Chondrocyte (in vitro differentiated cells): ENCODE data around the gene MRPL49. TPM values are rescaled to one million over a fixed set of nuclear protein-coding genes. Genes with fewer than 3 reads are reported as not detected.

ENCODE experiments used
- DNase-seq: peaks from one replicate; pipeline ENCODE4 v3.0.0; 2021; ENCODE audit warnings: mixed read lengths, low spot score
- H3K27ac Mint-ChIP-seq: one replicate; pipeline ENCODE4 v1.8.0; 2021; ENCODE audit warnings: mild to moderate bottlenecking, moderate library complexity, mixed read lengths; ENCODE audit not compliant: unreplicated experiment
- H3K27me3 Mint-ChIP-seq: 2 replicates; pipeline ENCODE4 v1.8.0; 2021; ENCODE audit warnings: low read depth, mixed read lengths
- H3K36me3 Mint-ChIP-seq: 2 replicates; pipeline ENCODE4 v1.8.0; 2021; ENCODE audit warnings: low read depth, mixed read lengths
- H3K4me1 Mint-ChIP-seq: 2 replicates; pipeline ENCODE4 v1.8.0; 2021; ENCODE audit warnings: low read depth, mild to moderate bottlenecking, mixed read lengths
- H3K4me3 Mint-ChIP-seq: one replicate; pipeline ENCODE4 v1.8.0; 2021; ENCODE audit warnings: mild to moderate bottlenecking, moderate library complexity, mixed read lengths; ENCODE audit not compliant: unreplicated experiment
- H3K9me3 Mint-ChIP-seq: 2 replicates; pipeline ENCODE4 v1.8.0; 2021; ENCODE audit warnings: low read depth, mixed read lengths
- total RNA-seq: library from RNA; stranded (reverse); gene quantifications from 3 replicates; pipeline ENCODE4 v1.2.1, GENCODE V29; 2021
- TF ChIP-seq, protein P1 (sequence below): fragments of 200-600 bp; sonication (generic); IDR thresholded peaks from 2 replicates; pipeline ENCODE4 v1.5.0; 2021; ENCODE audit warnings: antibody characterized with exemption, mild to moderate bottlenecking, moderate library complexity

The MRPL49 gene
- total RNA-seq, 1 donor from 2014 or later, result 37.2 TPM

DNA sequence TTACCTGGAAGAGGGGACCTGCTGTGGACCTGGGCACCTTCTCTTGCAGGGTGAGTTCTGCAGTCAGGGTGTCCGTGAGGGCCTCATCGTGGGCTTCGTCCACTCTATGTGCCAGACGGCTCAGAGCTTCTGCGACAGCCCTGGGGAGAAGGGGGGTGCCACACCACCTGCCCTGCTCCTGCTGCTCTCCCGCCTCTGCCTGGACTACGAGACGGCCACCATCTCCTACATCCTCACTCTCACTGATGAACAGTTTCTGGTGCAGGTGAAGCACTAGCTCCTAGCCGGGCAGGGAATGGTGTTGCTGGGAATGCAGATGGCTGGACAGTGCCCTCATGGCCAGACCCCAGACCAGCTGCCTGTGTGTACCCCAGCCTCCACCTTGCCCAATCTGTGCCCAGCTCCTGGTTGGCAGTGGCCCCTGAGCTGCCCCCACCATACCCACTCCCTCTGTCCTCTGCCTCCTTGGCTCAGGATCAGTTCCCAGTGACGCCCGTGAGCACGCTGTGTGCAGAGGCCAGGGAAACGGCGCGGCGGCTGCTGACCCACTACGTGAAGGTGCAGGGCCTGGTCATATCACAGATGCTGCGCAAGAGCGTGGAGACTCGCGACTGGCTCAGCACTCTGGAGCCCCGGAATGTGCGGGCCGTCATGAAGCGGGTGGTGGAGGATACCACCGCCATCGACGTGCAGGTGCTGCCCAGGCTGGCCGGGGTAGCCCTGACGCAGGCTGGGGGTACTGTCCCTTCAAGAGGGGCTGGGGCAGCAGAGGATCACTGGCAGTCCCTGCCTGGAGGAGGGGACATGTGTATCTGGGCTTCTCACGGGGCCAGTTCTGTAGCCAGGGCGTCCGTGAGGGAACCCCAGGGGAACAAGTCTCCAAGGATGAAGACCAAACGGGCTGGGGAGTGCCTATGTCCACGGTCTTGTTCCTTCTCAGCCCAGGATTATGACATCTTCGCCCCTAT is 12.6 kb upstream of the MRPL49 start:
- Mint-ChIP-seq H3K4me3 (no peak overlapping the region), H3K27me3 (no peaks in the 10 kb centered on the region), H3K4me1 (peaks cover 26% of the 10 kb centered on the region), H3K27ac (peak overlapping the region; percentile 42), H3K9me3 (no peaks in the 10 kb centered on the region), H3K36me3 (peaks cover 3% of the 10 kb centered on the region)
- TF ChIP-seq, protein P1, sequence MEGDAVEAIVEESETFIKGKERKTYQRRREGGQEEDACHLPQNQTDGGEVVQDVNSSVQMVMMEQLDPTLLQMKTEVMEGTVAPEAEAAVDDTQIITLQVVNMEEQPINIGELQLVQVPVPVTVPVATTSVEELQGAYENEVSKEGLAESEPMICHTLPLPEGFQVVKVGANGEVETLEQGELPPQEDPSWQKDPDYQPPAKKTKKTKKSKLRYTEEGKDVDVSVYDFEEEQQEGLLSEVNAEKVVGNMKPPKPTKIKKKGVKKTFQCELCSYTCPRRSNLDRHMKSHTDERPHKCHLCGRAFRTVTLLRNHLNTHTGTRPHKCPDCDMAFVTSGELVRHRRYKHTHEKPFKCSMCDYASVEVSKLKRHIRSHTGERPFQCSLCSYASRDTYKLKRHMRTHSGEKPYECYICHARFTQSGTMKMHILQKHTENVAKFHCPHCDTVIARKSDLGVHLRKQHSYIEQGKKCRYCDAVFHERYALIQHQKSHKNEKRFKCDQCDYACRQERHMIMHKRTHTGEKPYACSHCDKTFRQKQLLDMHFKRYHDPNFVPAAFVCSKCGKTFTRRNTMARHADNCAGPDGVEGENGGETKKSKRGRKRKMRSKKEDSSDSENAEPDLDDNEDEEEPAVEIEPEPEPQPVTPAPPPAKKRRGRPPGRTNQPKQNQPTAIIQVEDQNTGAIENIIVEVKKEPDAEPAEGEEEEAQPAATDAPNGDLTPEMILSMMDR, result no peak
- DNase-seq, result peak; percentile 92

DNA sequence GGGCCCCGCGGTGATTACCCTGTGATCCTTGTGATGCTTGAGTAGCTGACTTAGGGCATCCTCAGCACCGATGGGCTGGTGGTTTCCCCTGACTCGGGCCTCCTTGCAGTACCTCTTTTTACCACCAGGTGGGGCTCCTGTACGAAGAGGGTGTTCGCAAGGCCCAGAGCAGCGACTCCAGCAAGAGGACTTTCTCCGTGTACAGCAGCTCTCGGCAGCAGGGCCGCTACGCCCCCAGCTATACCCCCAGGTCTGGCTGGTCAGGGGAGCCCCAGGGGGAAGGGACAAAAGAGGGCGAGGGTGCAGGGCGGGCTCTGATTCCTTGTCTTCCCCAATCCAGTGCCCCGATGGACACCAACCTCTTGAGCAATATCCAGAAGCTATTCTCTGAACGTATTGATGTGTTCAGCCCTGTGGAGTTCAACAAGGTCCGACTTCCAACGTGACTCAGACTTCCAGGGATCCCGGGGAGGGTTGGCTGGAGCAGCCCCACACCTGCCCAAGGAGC is 11.7 kb upstream of the MRPL49 start:
- Mint-ChIP-seq H3K27ac (peak overlapping the region; percentile 42), H3K9me3 (no peaks in the 10 kb centered on the region), H3K27me3 (no peaks in the 10 kb centered on the region), H3K4me1 (peaks cover 26% of the 10 kb centered on the region), H3K4me3 (no peak overlapping the region), H3K36me3 (peaks cover 1% of the 10 kb centered on the region)
- TF ChIP-seq, protein P1, result peak; percentile 89
- DNase-seq, result peak; percentile 95

DNA sequence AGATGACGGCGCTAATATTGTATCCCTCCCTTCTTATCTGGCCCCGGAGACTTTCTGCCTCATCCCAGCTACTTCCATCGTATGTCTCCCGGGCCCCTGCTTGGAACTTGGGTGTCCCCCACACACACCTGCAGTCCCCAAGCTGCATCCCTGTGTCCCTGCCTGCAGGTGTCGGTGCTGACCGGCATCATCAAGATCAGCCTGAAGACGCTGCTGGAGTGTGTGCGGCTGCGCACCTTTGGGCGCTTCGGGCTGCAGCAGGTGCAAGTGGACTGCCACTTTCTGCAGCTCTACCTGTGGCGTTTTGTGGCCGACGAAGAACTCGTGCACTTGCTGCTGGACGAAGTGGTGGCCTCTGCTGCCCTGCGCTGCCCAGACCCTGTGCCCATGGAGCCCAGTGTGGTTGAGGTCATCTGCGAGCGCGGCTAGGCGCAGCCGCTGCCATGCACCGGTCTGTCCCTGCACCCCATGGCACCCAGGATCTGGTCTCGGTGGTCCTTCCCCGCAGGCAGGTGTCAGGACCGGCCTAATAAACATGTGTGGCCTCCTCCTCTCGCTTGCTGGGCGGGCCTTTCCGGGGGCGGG is 10.9 kb upstream of the MRPL49 start:
- peak; percentile 95 for DNase-seq
- Mint-ChIP-seq H3K27ac (no peak overlapping the region), H3K4me1 (peaks cover 27% of the 10 kb centered on the region)

DNA sequence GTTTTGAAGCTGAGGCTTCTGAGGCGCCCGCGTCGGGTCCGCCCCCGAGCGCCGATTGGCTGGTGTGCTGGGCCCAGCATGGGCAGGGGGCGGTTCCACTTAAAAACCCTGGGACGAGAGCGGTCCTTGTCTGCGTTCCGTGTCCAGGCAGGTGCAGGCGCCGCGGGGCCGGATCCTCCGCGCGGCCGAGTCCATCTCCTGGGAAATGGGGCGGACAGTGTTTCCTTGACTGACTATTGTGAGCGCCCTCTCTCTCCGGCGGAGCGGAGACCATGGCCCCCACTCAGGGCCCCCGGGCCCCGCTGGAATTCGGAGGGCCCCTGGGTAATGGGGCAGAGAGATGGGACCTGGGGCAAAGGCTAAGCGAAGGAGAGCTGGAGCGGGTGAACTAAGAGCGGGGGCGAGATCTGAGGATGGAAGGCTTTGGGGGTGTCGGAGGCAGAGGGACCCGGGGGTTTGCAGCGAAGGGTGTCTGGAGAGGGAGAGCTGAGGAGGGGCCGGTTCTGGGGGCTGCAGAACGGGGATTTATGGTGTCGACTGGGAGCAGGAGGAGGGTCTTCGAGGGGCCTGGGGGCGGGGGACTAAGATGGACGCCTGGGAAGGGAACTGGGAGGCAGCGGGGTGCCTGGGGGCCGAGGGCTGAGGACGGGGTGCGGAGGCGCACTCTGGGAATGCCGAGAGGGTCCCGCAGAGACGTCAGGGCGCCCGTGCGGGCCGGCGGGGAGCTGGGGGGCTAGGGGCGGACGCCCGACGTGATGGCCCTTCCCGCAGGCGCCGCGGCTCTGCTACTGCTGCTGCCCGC is 10.2 kb upstream of the MRPL49 start, which contains the start of gene TM7SF2:
TSS of gene TM7SF2 (plus strand) at position 129 of the 802 bp plus-strand sequence. CDS start at position 273, 144 bp downstream.
- DNase-seq, result no peak
- H3K36me3 Mint-ChIP-seq, result peaks cover 1% of the 10 kb centered on the region
- TF ChIP-seq, protein P1, result no peak
- H3K27me3 Mint-ChIP-seq, result no peaks in the 10 kb centered on the region
- H3K4me1 Mint-ChIP-seq, result peaks cover 34% of the 10 kb centered on the region
- H3K4me3 Mint-ChIP-seq, result peak within 1 kb of the TSS; percentile 86
- no peaks in the 10 kb centered on the region for H3K9me3 Mint-ChIP-seq
- H3K27ac Mint-ChIP-seq, result peak within 1 kb of the TSS; percentile 71

More for the DNA sequence above, 10.9 kb upstream of the MRPL49 start:
- no peaks in the 10 kb centered on the region for H3K27me3 Mint-ChIP-seq
- H3K9me3 Mint-ChIP-seq, result no peaks in the 10 kb centered on the region
- H3K36me3 Mint-ChIP-seq, result peaks cover 1% of the 10 kb centered on the region
- TF ChIP-seq, protein P1, result no peak
- H3K4me3 Mint-ChIP-seq, result peak overlapping the region; percentile 86
